Ramos (cell line): ENCODE data around the gene ZNF274.
"Not testable (repeated sequence)": the region's sequence is repeated elsewhere in the genome, so short reads cannot be mapped to it uniquely, and the experiment has no call there.

Source experiments
- in situ Hi-C: fragments of 300-500 bp; cut with MboI; formaldehyde crosslinking; loops from one replicate; pipeline ENCODE4 v1.14.3; 2022; ENCODE audit warnings: low sequenced_read_pairs; ENCODE audit not compliant: unreplicated experiment

ZNF274 gene

GRCh38 chr19:58182989-58183816 is at the start of gene ZNF274:
TSS of gene ZNF274 (plus strand) at chr19:58183061. CDS start at chr19:58183966, 905 bp downstream.
- in situ Hi-C loops: no loop called here

- in situ Hi-C loops: no loop called here
Observed at GRCh38 chr19:58134244-58134643, 48.6 kb upstream of the ZNF274 start.

- in situ Hi-C loops: no loop called here
Observed at GRCh38 chr19:58145849-58146248, 37.0 kb upstream of the ZNF274 start.

- in situ Hi-C loops: not testable (repeated sequence)
Observed at GRCh38 chr19:58147475-58147874, 35.4 kb upstream of the ZNF274 start.

- in situ Hi-C loops: no loop called here
Observed at GRCh38 chr19:58150328-58150921, 32.4 kb upstream of the ZNF274 start, which contains the start of gene ZNF329. TSS of gene ZNF329 (minus strand) at chr19:58150789. CDS start at chr19:58129503, 21,286 bp downstream.

- in situ Hi-C loops: no loop called here
Observed at GRCh38 chr19:58153386-58153785, 29.5 kb upstream of the ZNF274 start.

GRCh38 chr19:58154287-58154678 is 28.6 kb upstream of the ZNF274 start:
- in situ Hi-C loops: no loop called here

- in situ Hi-C loops: no loop called here
Observed at GRCh38 chr19:58154679-58155648, 27.9 kb upstream of the ZNF274 start.

GRCh38 chr19:58157045-58157728 is 25.7 kb upstream of the ZNF274 start:
- in situ Hi-C loops: no loop called here

- in situ Hi-C loops: no loop called here
Observed at GRCh38 chr19:58166268-58166667, 16.6 kb upstream of the ZNF274 start.

GRCh38 chr19:58166708-58167280 is 16.1 kb upstream of the ZNF274 start:
- in situ Hi-C loops: no loop called here

GRCh38 chr19:58170860-58171259 is 12.0 kb upstream of the ZNF274 start:
- in situ Hi-C loops: no loop called here

GRCh38 chr19:58181902-58182576 is 822 bp upstream of the ZNF274 start:
- in situ Hi-C loops: no loop called here

- in situ Hi-C loops: no loop called here
Observed at GRCh38 chr19:58182577-58182988, 278 bp upstream of the ZNF274 start.

GRCh38 chr19:58183817-58184215 is 955 bp downstream of the ZNF274 start:
- in situ Hi-C loops: no loop called here

- in situ Hi-C loops: no loop called here
Observed at GRCh38 chr19:58196901-58197616, 14.2 kb downstream of the ZNF274 start.

- in situ Hi-C loops: no loop called here
Observed at GRCh38 chr19:58203814-58204475, 21.1 kb downstream of the ZNF274 start.

- in situ Hi-C loops: no loop called here
Observed at GRCh38 chr19:58204566-58204965, 21.7 kb downstream of the ZNF274 start.
